CD4-positive, alpha-beta memory T cell (primary cell): ENCODE results near the gene PUDP. TPM values are rescaled to one million over a fixed set of nuclear protein-coding genes. Genes with fewer than 3 reads are reported as not detected.
"Not testable (repeated sequence)": the region's sequence is repeated elsewhere in the genome, so short reads cannot be mapped to it uniquely, and the experiment has no call there.

Experiments
- CTCF ChIA-PET: fragments of 350-600 bp; sonication (Branson Sonifier 250); formaldehyde crosslinking; loops from one replicate; lab custom pipeline; 2021; ENCODE audit warnings: inconsistent platforms; ENCODE audit not compliant: partially characterized antibody; lab: Charles Lee
- POLR2A ChIA-PET: fragments of 350-600 bp; sonication (Branson Sonifier 250); formaldehyde crosslinking; loops from one replicate; lab custom pipeline; 2021; ENCODE audit not compliant: partially characterized antibody; lab: Charles Lee
- DNase-seq, 5 donors: peaks; one replicate each; pipeline versions ENCODE4 v3.0.0 to v3.0.0-alpha.2; 2020 to 2022; ENCODE audit warnings: mixed read lengths in 1 of 5
- H3K27ac ChIP-seq: one replicate; pipeline ENCODE4 v1.7.0; 2013; ENCODE audit warnings: low read depth, low read length
- H3K27me3 ChIP-seq: 2 replicates; pipeline ENCODE4 v1.7.0; 2013; ENCODE audit warnings: mild to moderate bottlenecking, low read length, moderate library complexity; ENCODE audit not compliant: insufficient read depth
- H3K36me3 ChIP-seq: 2 replicates; pipeline ENCODE4 v1.7.0; 2013; ENCODE audit warnings: mild to moderate bottlenecking, low read length, moderate library complexity; ENCODE audit not compliant: insufficient read depth
- H3K4me1 ChIP-seq: 2 replicates; pipeline ENCODE4 v1.7.0; 2013; ENCODE audit warnings: mild to moderate bottlenecking, low read length, moderate library complexity; ENCODE audit not compliant: insufficient read depth
- H3K4me3 ChIP-seq, 2 donors: one replicate each; pipeline ENCODE4 v1.7.0; 2013; ENCODE audit warnings: low read length in 2 of 2, mild to moderate bottlenecking in 1 of 2
- H3K9me3 ChIP-seq, 2 donors: one replicate each; pipeline ENCODE4 v1.7.0; 2013; ENCODE audit warnings: low read length in 2 of 2, control low read depth in 1 of 2; ENCODE audit not compliant: control insufficient read depth in 1 of 2
- H3K27ac Mint-ChIP-seq, 7 donors: one replicate each; pipeline ENCODE4 v1.8.0; 2020 to 2021; ENCODE audit warnings: mixed read lengths in 7 of 7, mild to moderate bottlenecking in 6 of 7, inconsistent platforms in 3 of 7, moderate library complexity in 3 of 7
- H3K27me3 Mint-ChIP-seq, 2 donors: one replicate each; pipeline ENCODE4 v1.8.0; 2020 to 2021; ENCODE audit warnings: mixed read lengths in 2 of 2
- H3K36me3 Mint-ChIP-seq, 2 donors: one replicate each; pipeline ENCODE4 v1.8.0; 2020 to 2021; ENCODE audit warnings: mixed read lengths in 2 of 2, inconsistent platforms in 1 of 2, mild to moderate bottlenecking in 1 of 2
- H3K4me1 Mint-ChIP-seq, 4 donors: one replicate each; pipeline ENCODE4 v1.8.0; 2020 to 2021; ENCODE audit warnings: mixed read lengths in 4 of 4, mild to moderate bottlenecking in 1 of 4
- H3K4me3 Mint-ChIP-seq, 8 donors: one replicate each; pipeline ENCODE4 v1.8.0; 2020 to 2021; ENCODE audit warnings: mixed read lengths in 8 of 8, mild to moderate bottlenecking in 7 of 8, moderate library complexity in 6 of 8, inconsistent platforms in 3 of 8
- H3K9me3 Mint-ChIP-seq, 8 donors: one replicate each; pipeline ENCODE4 v1.8.0; 2020 to 2021; ENCODE audit warnings: mixed read lengths in 8 of 8, mild to moderate bottlenecking in 5 of 8, inconsistent platforms in 3 of 8, moderate library complexity in 1 of 8
- intact Hi-C: fragments of 100-400 bp; cut with micrococcal nuclease; formaldehyde crosslinking; loops from one replicate; pipeline ENCODE4 v1.15.1; 2023
- polyA plus RNA-seq, 2 donors: library from polyadenylated mRNA; unstranded; fragments of 300-500 nt; fragmentation: Illumina TruSeq; gene quantifications; one replicate each; pipeline ENCODE4 v1.2.3, GENCODE V29; 2021
- total RNA-seq, 2 experiments: library from RNA; stranded (reverse); gene quantifications; one replicate each; pipeline ENCODE4 v1.2.3, GENCODE V29; 2021

Gene PUDP
- total and polyA plus RNA-seq, 4 experiments from 2014 or later = 10.7 to 22.5 (median 16.4) TPM

DNA sequence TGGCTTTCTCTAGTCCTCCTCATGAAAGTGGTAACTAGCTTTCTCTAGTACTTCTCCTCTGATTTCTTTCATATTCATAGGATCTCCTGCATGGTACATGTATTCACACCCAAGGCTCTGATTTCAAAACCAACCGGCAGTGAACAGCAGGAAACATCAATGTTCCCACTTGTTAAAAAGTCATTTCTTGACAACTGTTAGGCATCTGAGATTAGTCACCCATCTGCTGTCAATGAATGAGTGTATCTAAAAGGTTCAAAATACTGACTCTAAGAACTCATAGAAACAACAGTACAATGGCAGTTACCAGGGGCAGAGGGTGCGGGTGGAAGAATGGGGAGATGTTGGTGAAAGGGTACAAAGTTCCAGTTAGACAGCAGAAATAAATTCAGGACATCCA lies 31.5 kb upstream of the PUDP start:
- no peak overlapping the region for H3K27ac ChIP-seq
- ChIA-PET POLR2A (no interaction called here), CTCF (no interaction called here)
- no peaks in the 10 kb centered on the region for H3K9me3 ChIP-seq
- H3K4me3 Mint-ChIP-seq = peak overlapping the region in 1 of 8 donors; percentile 31
- H3K9me3 Mint-ChIP-seq = no peaks in the 10 kb centered on the region
- no peaks in the 10 kb centered on the region for H3K4me1 ChIP-seq
- no peaks in the 10 kb centered on the region for H3K4me1 Mint-ChIP-seq
- H3K4me3 ChIP-seq = no peak overlapping the region
- H3K36me3 Mint-ChIP-seq = no peaks in the 10 kb centered on the region
- intact Hi-C loops = loop anchor here (10.0 kb wide), 1 partner anchor 115 kb away; no protein-coding TSS in a partner anchor
- no peak overlapping the region for H3K27ac Mint-ChIP-seq
- H3K36me3 ChIP-seq = no peaks in the 10 kb centered on the region
- no peaks in the 10 kb centered on the region for H3K27me3 Mint-ChIP-seq
- no peak for DNase-seq
- H3K27me3 ChIP-seq = no peaks in the 10 kb centered on the region

DNA sequence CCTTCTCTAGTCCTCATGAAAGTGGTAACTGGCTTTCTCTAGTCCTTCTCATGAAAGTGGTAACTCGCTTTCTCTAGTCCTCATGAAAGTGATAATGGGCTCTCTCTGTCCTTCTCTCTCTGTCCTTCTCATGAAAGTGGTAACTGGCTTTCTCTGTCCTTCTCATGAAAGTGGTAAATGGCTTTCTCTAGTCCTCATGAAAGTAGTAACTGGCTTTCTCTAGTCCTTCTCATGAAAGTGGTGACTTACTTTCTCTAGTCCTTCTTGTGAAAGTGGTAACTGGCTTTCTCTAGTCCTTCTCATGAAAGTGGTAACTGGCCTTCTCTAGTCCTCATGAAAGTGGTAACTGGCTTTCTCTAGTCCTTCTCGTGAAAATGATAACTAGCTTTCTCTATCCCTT lies 30.9 kb upstream of the PUDP start:
- H3K36me3 ChIP-seq, CTCF ChIA-PET, H3K36me3 Mint-ChIP-seq, H3K27me3 ChIP-seq, H3K27ac ChIP-seq, H3K27ac Mint-ChIP-seq, H3K4me1 Mint-ChIP-seq, H3K9me3 Mint-ChIP-seq, H3K27me3 Mint-ChIP-seq, DNase-seq, H3K4me3 ChIP-seq, H3K4me3 Mint-ChIP-seq, H3K4me1 ChIP-seq, POLR2A ChIA-PET, H3K9me3 ChIP-seq: not testable (repeated sequence)
- intact Hi-C loops = loop anchor here (10.0 kb wide), 1 partner anchor 114 kb away; no protein-coding TSS in a partner anchor

DNA sequence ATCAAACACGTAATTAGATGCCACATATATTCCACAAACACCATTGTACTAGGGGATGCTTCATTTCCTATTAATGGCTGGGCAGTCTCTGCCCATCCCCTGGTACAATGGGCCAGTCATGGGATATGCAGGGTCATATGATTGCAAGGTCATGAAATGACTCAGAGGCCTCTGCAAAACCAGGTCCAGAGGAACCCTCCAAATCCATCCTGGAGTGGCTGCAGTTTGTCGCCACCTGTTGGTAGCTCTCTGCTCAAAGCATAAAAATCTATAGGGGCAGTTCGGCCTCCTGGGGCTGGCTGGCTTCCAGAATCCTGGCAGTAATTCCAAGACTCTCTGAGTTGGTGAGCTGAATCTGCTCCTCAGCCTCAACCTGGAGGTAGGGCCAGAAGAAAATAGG lies 22.9 kb upstream of the PUDP start:
- Histone ChIP-seq H3K27ac (no peak overlapping the region), H3K36me3 (no peaks in the 10 kb centered on the region), H3K4me3 (no peak overlapping the region), H3K4me1 (no peaks in the 10 kb centered on the region), H3K27me3 (no peaks in the 10 kb centered on the region), H3K9me3 (no peaks in the 10 kb centered on the region)
- CTCF ChIA-PET = interaction anchor here (1.0 to 2.4 kb wide), 5 partner anchors 13 to 103 kb away, joined by 3 to 10 read pairs (median 3); no protein-coding TSS in a partner anchor
- Mint-ChIP-seq H3K4me3 (no peak overlapping the region), H3K27me3 (no peaks in the 10 kb centered on the region), H3K4me1 (no peaks in the 10 kb centered on the region), H3K27ac (no peak overlapping the region), H3K9me3 (peaks cover 0 to 2% (median 0%) of the 10 kb centered on the region in 8 donors), H3K36me3 (peaks cover 0 to 12% of the 10 kb centered on the region in 2 donors)
- DNase-seq = peak in 4 of 5 donors; percentile 7 to 26 (median 19)
- intact Hi-C loops = loop anchor here (1.0 to 10.0 kb wide), 2 partner anchors 39 to 106 kb away; no protein-coding TSS in a partner anchor
- POLR2A ChIA-PET = interaction anchor here (0.5 kb wide), 1 partner anchor 12 kb away, joined by 5 read pairs; no protein-coding TSS in a partner anchor

DNA sequence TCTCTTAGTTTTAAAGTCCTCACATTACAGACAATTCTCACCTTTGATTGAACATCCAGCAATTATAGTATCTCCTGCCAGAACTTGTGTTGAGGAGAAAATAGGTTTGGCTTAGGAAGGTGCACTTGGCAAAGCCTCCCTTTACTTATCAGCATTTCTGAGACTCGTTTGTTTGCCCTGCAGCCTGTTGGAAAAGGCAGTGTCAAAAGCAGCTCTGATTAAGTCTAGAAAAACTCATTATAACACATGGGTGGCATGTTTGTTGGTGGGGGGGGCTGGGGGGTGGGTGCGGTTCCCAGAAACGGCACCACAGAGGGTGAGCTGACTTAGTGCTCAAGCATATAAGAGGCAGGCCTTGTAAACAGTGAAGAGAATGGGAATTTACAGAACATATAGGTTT lies 21.7 kb upstream of the PUDP start:
- Mint-ChIP-seq H3K27ac (no peak overlapping the region), H3K4me3 (no peak overlapping the region), H3K36me3 (peaks cover 0 to 12% of the 10 kb centered on the region in 2 donors), H3K27me3 (no peaks in the 10 kb centered on the region), H3K9me3 (peaks cover 0 to 2% (median 0%) of the 10 kb centered on the region in 8 donors), H3K4me1 (no peaks in the 10 kb centered on the region)
- Histone ChIP-seq H3K4me1 (no peaks in the 10 kb centered on the region), H3K27ac (no peak overlapping the region), H3K9me3 (no peaks in the 10 kb centered on the region), H3K27me3 (no peaks in the 10 kb centered on the region), H3K4me3 (no peak overlapping the region), H3K36me3 (no peaks in the 10 kb centered on the region)
- ChIA-PET POLR2A (no interaction called here), CTCF (no interaction called here)
- intact Hi-C loops = loop anchor here (10.0 kb wide), 1 partner anchor 105 kb away; no protein-coding TSS in a partner anchor
- no peak for DNase-seq

DNA sequence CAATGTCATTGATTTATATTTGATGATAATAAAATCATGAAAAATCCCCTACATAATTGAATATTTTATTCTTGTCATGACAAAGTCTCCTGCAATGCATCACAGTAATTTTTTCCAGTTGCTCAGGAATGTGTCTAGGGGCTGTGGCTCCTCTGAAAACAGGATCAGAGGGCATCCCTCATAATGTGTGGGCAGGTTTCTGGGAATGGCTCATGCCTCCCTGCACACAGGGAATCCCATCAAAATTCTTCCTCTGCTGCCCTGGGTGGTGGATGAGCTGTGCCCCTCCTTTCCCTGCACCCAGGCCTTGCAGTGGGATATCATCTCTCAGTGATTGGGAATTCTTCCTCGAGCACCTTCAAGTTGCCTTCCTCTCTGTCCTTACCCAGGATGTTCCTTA lies 20.4 kb upstream of the PUDP start:
- H3K27ac Mint-ChIP-seq = no peak overlapping the region
- Histone ChIP-seq H3K27ac (no peak overlapping the region), H3K4me1 (no peaks in the 10 kb centered on the region), H3K9me3 (no peaks in the 10 kb centered on the region), H3K36me3 (no peaks in the 10 kb centered on the region), H3K4me3 (no peak overlapping the region), H3K27me3 (no peaks in the 10 kb centered on the region)
- intact Hi-C loops = no loop called here
- ChIA-PET POLR2A (no interaction called here), CTCF (no interaction called here)
- DNase-seq = no peak
- H3K4me1 Mint-ChIP-seq = no peaks in the 10 kb centered on the region
- no peak overlapping the region for H3K4me3 Mint-ChIP-seq
- H3K36me3 Mint-ChIP-seq = peaks cover 0 to 12% of the 10 kb centered on the region in 2 donors
- no peaks in the 10 kb centered on the region for H3K27me3 Mint-ChIP-seq
- no peaks in the 10 kb centered on the region for H3K9me3 Mint-ChIP-seq

DNA sequence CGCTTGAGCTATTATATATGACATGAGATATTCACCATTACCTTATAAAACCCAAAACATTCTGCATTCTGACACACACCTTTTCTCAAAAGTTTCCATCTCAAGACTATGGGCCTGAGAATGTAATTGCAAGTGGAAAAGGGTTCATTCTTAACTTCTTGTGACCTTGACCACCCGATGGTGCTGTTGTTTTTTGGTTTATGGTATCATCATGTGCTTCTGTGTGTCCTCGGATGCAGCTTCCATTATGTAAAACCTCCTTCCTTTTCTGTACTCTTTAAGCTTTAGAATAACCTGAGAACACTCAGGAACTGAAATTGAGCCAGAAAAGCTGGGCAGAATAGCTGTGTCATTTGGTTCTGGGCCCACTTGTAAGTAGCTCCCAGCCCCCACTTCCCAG lies 16.2 kb upstream of the PUDP start:
- ChIA-PET POLR2A (no interaction called here), CTCF (no interaction called here)
- Mint-ChIP-seq H3K36me3 (peaks cover 0 to 6% of the 10 kb centered on the region in 2 donors), H3K4me1 (no peaks in the 10 kb centered on the region), H3K27me3 (no peaks in the 10 kb centered on the region), H3K4me3 (no peak overlapping the region), H3K9me3 (no peaks in the 10 kb centered on the region), H3K27ac (no peak overlapping the region)
- Histone ChIP-seq H3K36me3 (no peaks in the 10 kb centered on the region), H3K27me3 (no peaks in the 10 kb centered on the region), H3K4me1 (no peaks in the 10 kb centered on the region), H3K4me3 (no peak overlapping the region), H3K27ac (no peak overlapping the region), H3K9me3 (no peaks in the 10 kb centered on the region)
- intact Hi-C loops = no loop called here
- DNase-seq = no peak

DNA sequence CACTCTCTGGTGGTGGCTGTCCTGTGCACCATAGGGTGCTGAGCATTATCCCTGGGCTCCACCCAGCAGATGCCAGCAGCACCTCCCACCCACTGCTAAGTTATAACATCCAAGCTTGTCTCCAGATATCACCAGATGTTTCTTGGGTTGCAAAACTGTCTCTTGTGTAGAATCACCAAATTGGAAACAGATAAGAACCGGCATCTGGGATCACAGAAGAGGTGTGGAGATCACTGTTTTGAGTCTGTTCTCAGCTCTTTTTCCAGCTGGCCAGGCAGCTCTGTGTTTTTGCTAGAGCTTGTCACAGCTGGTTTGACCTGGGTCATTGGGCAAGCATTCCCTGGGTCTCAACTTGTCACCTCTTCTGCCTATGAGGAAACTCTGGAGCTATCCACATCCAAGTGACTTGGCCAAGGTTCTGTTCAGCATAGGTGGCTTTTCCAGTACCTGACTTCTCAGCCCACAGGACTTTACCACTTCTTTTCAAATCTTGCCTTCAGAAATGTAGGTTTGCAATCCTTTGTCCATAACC lies 15.3 kb upstream of the PUDP start:
- Histone ChIP-seq H3K4me1 (no peaks in the 10 kb centered on the region), H3K4me3 (no peak overlapping the region), H3K27me3 (no peaks in the 10 kb centered on the region), H3K27ac (no peak overlapping the region), H3K9me3 (no peaks in the 10 kb centered on the region), H3K36me3 (no peaks in the 10 kb centered on the region)
- CTCF ChIA-PET = interaction anchor here (0.7 kb wide), 1 partner anchor 1561 kb away, joined by 3 read pairs; no protein-coding TSS in a partner anchor
- POLR2A ChIA-PET = no interaction called here
- Mint-ChIP-seq H3K27ac (no peak overlapping the region), H3K9me3 (no peaks in the 10 kb centered on the region), H3K36me3 (peaks cover 0 to 4% of the 10 kb centered on the region in 2 donors), H3K27me3 (no peaks in the 10 kb centered on the region), H3K4me3 (no peak overlapping the region), H3K4me1 (no peaks in the 10 kb centered on the region)
- DNase-seq = no peak
- intact Hi-C loops = no loop called here
